NB4 (cell line): ENCODE data around the gene FGF14.

ENCODE experiments used
- DNase-seq: peaks from one replicate; pipeline ENCODE4 v3.0.0; 2010; ENCODE audit warnings: low read depth
- H3K4me3 ChIP-seq: one replicate; pipeline ENCODE4 v1.5.1; 2011; ENCODE audit warnings: mild to moderate bottlenecking, low read depth, low read length, moderate library complexity
- MYC ChIP-seq: IDR thresholded peaks from 2 replicates; pipeline ENCODE4 v1.6.1; 2011; ENCODE audit warnings: low read depth, low read length
- POLR2A ChIP-seq: IDR thresholded peaks from 2 replicates; pipeline ENCODE4 v1.6.1; 2011; ENCODE audit warnings: mild to moderate bottlenecking; ENCODE audit not compliant: insufficient read length; ENCODE audit errors: extremely low read depth
- TF ChIP-seq, protein P1 (sequence below): IDR thresholded peaks from 2 replicates; pipeline ENCODE4 v1.6.1; 2011; ENCODE audit warnings: low read depth, low read length
- TF ChIP-seq, protein P2 (sequence below): IDR thresholded peaks from one replicate; pipeline ENCODE4 v1.5.1; 2012; ENCODE audit warnings: low read depth, low read length

The FGF14 gene

DNA sequence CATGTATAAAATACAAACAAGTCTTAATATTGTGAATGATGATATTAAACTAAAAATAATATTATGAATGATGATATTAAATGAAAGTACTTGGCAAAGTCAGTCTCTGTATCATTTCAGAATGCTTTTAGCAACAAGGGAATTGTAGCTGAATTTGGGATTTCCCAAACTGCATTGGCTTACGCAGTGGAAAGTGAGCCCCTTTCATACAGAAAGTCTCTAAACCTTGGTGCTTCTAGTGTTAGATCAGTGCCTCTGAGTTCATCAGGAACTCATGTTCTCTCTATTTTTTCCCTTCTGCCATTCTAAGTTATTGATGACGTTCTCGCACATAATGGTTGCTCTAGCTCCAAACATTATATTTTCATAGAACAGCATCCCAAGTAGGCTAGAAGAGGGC is 649.4 kb downstream of the FGF14 start:
- DNase-seq, result no peak
- no peak for TF ChIP-seq POLR2A
- TF ChIP-seq MYC, result no peak
- TF ChIP-seq, protein P1, sequence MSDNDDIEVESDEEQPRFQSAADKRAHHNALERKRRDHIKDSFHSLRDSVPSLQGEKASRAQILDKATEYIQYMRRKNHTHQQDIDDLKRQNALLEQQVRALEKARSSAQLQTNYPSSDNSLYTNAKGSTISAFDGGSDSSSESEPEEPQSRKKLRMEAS, result no peak
- TF ChIP-seq, protein P2, sequence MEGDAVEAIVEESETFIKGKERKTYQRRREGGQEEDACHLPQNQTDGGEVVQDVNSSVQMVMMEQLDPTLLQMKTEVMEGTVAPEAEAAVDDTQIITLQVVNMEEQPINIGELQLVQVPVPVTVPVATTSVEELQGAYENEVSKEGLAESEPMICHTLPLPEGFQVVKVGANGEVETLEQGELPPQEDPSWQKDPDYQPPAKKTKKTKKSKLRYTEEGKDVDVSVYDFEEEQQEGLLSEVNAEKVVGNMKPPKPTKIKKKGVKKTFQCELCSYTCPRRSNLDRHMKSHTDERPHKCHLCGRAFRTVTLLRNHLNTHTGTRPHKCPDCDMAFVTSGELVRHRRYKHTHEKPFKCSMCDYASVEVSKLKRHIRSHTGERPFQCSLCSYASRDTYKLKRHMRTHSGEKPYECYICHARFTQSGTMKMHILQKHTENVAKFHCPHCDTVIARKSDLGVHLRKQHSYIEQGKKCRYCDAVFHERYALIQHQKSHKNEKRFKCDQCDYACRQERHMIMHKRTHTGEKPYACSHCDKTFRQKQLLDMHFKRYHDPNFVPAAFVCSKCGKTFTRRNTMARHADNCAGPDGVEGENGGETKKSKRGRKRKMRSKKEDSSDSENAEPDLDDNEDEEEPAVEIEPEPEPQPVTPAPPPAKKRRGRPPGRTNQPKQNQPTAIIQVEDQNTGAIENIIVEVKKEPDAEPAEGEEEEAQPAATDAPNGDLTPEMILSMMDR, result no peak

DNA sequence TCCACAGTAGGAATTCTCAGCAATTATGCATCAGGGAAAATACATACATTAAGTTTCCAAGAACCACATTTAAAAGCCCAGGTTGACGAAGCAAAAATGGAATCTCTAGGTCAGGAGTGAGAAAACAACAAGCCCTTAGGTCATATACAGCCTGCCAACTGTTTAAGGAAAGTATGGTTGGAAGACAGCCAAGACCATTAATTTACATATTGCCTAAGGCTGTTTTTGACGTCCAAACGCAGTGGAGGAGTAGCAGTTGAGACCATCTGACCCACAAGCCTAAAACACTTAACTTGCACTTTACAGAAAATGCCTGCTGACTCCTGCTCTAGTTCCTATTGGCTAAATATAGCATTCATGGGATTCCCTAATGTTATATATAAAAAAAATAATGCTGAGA is 650.4 kb downstream of the FGF14 start:
- H3K4me3 ChIP-seq, result no peak overlapping the region
- DNase-seq, result peak; percentile 13
- TF ChIP-seq MYC (no peak), POLR2A (no peak)
- TF ChIP-seq, protein P2, result no peak
- TF ChIP-seq, protein P1, result no peak

More for the DNA sequence above, 649.4 kb downstream of the FGF14 start:
- no peak overlapping the region for H3K4me3 ChIP-seq

DNA sequence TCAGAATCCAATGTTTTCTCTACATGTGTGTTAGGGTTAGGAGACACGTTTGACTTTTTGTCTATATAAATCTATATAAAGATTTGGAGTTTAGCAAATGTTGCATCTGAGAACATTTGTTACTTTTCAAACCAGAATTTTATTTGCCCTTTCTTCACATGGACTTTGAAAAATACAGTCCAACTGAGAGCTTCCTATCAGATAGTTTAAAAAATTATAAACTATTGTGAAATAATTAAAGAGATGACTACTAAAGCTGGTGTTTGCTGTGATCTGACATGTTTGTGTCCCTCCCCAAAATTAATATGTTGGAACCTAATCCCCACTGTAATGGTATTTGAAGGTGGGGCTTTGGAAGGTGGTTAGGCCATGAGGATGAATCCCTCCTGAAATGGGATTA is 652.3 kb downstream of the FGF14 start:
- DNase-seq, result no peak
- TF ChIP-seq, protein P2, result no peak
- TF ChIP-seq MYC (no peak), POLR2A (no peak)
- TF ChIP-seq, protein P1, result no peak
- no peak overlapping the region for H3K4me3 ChIP-seq

DNA sequence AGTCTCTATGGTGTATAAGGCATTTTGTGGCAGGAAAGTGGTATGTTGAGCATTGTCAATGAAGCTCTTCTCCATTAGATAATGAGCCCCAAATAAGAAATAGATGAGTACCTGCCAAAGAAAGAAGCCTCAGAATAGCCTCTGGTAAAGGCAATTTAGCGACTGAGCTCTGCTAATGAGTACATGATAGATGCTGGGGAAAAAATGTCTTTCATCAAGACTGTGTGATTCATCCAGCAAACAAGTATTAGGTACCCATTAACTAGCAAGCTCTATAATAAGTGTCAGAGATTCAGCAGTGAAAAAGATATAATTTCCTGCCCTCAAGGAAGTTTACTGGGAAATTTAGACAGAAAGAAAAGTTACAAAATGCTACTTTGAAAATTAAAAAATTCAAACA is 654.8 kb downstream of the FGF14 start:
- no peak for DNase-seq
- TF ChIP-seq, protein P2, result no peak
- TF ChIP-seq POLR2A, result no peak
- TF ChIP-seq, protein P1, result no peak
- TF ChIP-seq MYC, result no peak
- H3K4me3 ChIP-seq, result no peak overlapping the region

DNA sequence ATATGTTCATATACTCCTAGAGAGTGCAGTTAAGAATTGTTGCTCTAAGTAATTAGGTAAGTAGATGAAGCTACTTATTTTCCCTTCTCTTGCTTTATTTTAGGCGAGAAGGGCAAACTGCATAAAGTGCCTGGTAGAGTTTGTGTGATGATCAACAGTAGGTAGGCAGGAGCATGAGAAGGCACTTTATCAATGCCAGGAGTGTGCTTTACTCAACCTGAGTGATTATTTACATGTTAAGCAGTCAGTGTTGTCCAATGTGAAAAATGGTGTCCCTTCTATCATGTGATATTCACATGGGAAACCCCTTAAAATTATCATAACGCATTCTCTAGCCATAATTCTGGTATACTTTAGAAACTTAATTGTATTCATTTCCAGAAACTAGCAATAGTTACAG is 655.3 kb downstream of the FGF14 start:
- H3K4me3 ChIP-seq, result no peak overlapping the region
- TF ChIP-seq, protein P2, result no peak
- TF ChIP-seq, protein P1, result no peak
- TF ChIP-seq POLR2A (no peak), MYC (no peak)
- DNase-seq, result no peak

DNA sequence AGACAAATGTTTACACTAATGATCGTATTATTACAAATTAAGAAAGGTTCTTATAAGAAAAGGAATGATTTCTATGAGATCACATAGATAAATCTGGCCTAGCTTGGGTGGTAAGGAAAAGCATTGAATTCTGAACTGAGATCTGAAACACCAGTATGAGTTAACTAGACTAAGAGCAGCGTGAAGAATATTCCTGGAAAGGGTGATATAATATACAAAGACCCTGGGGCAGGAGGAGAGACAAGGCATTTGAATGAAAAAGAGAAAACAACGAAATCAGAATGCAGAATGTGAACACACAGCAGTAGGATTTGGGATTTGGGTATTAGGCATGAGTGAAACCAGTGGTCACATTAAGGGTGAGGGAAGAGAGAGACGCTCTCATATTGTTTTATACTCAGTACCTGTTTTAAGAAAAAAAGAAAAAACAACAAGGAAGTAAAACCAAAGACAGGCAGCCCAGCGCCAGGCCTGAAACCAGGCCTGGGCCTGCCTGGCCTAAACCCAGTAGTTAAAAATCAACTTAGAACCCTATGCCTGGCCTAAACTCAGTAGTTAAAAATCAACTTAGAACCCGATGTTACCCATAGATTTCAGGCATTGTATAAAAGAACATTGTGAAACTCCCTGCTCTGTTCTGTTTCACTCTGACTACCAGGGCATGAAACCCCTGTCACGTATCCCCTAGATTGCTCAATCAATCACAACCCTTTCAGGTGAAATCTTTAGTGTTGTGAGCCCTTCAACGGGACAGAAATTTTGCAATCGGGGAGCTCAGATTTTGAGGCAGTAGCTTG is 662.3 kb downstream of the FGF14 start:
- no peak for DNase-seq
- H3K4me3 ChIP-seq, result no peak overlapping the region
- TF ChIP-seq, protein P1, result no peak
- no peak for TF ChIP-seq POLR2A
- no peak for TF ChIP-seq MYC
- TF ChIP-seq, protein P2, result no peak
